PC-3 (cell line): ENCODE measurements around the gene STK16. TPM values are rescaled to one million over a fixed set of nuclear protein-coding genes. Genes with fewer than 3 reads are reported as not detected.

Source experiments
- ATAC-seq: fragments of 200-7000 bp; cut with Tn5 transposase; 2 replicates; pipeline ENCODE4 v1.9.1; 2020; ENCODE audit warnings: mild to moderate bottlenecking, moderate library complexity
- BruUV-seq: library from RNA; stranded (reverse); fragments of 400-500 nt; replicated peaks from 2 replicates; lab custom pipeline; 2021; lab: Mats Ljungman, UMichigan
- CTCF ChIA-PET: fragments of 300-600 bp; sonication (Branson Sonifier 250); formaldehyde crosslinking; loops from one replicate; lab custom pipeline; 2022; ENCODE audit warnings: antibody characterized with exemption; lab: Charles Lee
- POLR2A ChIA-PET: fragments of 300-600 bp; sonication (Branson Sonifier 250); formaldehyde crosslinking; loops from one replicate; lab custom pipeline; 2022; ENCODE audit warnings: antibody characterized with exemption; ENCODE audit not compliant: unreplicated experiment; lab: Charles Lee
- DNase-seq: peaks from one replicate; pipeline ENCODE4 v3.0.0-alpha.2; 2015
- H2AFZ ChIP-seq: fragments of 300-600 bp; sonication (generic); 2 replicates; pipeline ENCODE4 v1.6.0; 2016; ENCODE audit warnings: antibody characterized with exemption, low read length
- H3F3A ChIP-seq: fragments of 300-600 bp; sonication (generic); one replicate; pipeline ENCODE4 v1.6.0; 2017; ENCODE audit warnings: antibody characterized with exemption, low read length, control low read depth, mild to moderate bottlenecking; ENCODE audit not compliant: unreplicated experiment
- H3K27ac ChIP-seq: fragments of 300-600 bp; sonication (generic); 2 replicates; pipeline ENCODE4 v1.5.1; 2016; ENCODE audit warnings: mild to moderate bottlenecking, low read length
- H3K27me3 ChIP-seq: fragments of 300-600 bp; sonication (generic); 2 replicates; pipeline ENCODE4 v1.6.1; 2016; ENCODE audit warnings: low read length, mixed read lengths
- H3K36me3 ChIP-seq: fragments of 300-600 bp; sonication (generic); 2 replicates; pipeline ENCODE4 v1.6.1; 2016; ENCODE audit warnings: low read depth, mixed run types, low read length, mixed read lengths
- H3K4me1 ChIP-seq: fragments of 300-600 bp; sonication (generic); 2 replicates; pipeline ENCODE4 v1.5.1; 2016; ENCODE audit warnings: low read length; ENCODE audit not compliant: insufficient read depth
- H3K4me2 ChIP-seq: fragments of 300-600 bp; sonication (generic); 2 replicates; pipeline ENCODE4 v1.6.0; 2016; ENCODE audit warnings: low read length
- H3K4me3 ChIP-seq: fragments of 300-600 bp; sonication (generic); 2 replicates; pipeline ENCODE4 v1.5.1; 2016; ENCODE audit warnings: mild to moderate bottlenecking, low read length, mixed read lengths
- H3K79me2 ChIP-seq: fragments of 300-600 bp; sonication (generic); 2 replicates; pipeline ENCODE4 v1.6.1; 2017; ENCODE audit warnings: low read length, mixed read lengths
- H3K9ac ChIP-seq: fragments of 300-600 bp; sonication (generic); 2 replicates; pipeline ENCODE4 v1.6.0; 2016; ENCODE audit warnings: mild to moderate bottlenecking, low read length
- H3K9me2 ChIP-seq: fragments of 300-600 bp; sonication (generic); replicated peaks from 2 replicates; pipeline ENCODE4 v1.6.1; 2016; ENCODE audit warnings: mixed run types, low read length, mixed read lengths
- H3K9me3 ChIP-seq: fragments of 300-600 bp; sonication (generic); 2 replicates; pipeline ENCODE4 v1.6.1; 2016; ENCODE audit warnings: low read length, mixed read lengths
- H4K20me1 ChIP-seq: fragments of 300-600 bp; sonication (generic); 2 replicates; pipeline ENCODE4 v1.6.1; 2016; ENCODE audit warnings: low read length, mixed read lengths
- EZH2 ChIP-seq: fragments of 300-600 bp; sonication (generic); IDR thresholded peaks from one replicate; pipeline ENCODE4 v1.6.1; 2017; ENCODE audit warnings: antibody characterized with exemption, mild to moderate bottlenecking, low read length; ENCODE audit not compliant: unreplicated experiment
- EZH2phosphoT487 ChIP-seq: fragments of 300-600 bp; sonication (generic); IDR thresholded peaks from 2 replicates; pipeline ENCODE4 v1.6.1; 2018; ENCODE audit warnings: mild to moderate bottlenecking, antibody characterized with exemption, low read length, borderline replicate concordance
- intact Hi-C: fragments of 100-400 bp; cut with micrococcal nuclease; formaldehyde crosslinking; loops from 2 replicates; pipeline ENCODE4 v1.9.0; 2023
- total RNA-seq: library from RNA; depleted of rRNA; stranded (reverse); fragments of >200 nt; gene quantifications from 2 replicates; pipeline ENCODE4 v1.2.3, GENCODE V29; 2014
- TF ChIP-seq, protein P1 (sequence below): fragments of 300-600 bp; sonication (generic); conservative IDR thresholded peaks from 2 replicates; pipeline ENCODE4 v1.5.1; 2017; ENCODE audit warnings: antibody characterized with exemption, low read depth, mild to moderate bottlenecking, low read length

STK16 gene
- total RNA-seq, 1 experiment from 2014 or later, result 16.3 TPM

DNA sequence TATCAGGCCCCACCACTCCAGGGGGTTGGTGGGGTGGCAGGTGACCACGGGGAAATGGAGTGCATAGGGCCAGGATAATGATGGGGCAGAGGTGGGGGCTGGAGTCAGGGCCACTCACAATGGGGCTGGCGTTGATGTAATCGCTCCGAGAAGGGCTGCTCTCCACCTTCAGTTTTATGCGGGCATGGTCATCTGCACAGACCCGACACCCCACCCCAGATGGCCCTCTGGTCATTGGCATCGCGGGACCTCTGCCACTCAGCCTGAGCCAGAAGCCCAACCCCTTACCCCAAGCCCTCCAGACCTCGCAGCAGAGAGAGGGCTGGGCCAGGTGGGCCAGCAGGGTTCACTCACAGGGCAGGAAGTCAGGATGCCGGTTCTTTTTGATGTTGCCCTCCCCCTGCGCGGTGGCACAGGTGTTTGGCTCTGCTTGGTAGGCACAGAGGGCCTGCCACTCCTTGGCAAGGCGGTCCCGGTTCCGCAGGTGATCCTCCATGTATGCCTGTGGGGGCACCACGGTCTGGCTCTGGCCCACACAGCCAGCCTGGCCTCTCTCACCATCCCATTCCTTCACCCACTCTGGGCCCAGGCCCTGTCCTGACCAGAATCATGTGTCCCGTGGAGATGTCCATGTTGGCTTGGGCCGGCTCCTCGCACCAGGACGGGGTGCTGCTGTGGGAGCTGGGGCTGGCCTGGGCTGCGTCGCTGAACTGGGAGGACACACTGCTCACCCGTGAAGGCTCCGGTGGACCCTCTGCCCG lies 51.5 kb downstream of the STK16 start:
- H2AFZ ChIP-seq, result no peak overlapping the region
- H3K9ac ChIP-seq, result no peak overlapping the region
- no peak overlapping the region for H3K4me3 ChIP-seq
- no peaks in the 10 kb centered on the region for H4K20me1 ChIP-seq
- ATAC-seq (no peak), DNase-seq (no peak)
- TF ChIP-seq EZH2 (no peak), EZH2phosphoT487 (no peak)
- TF ChIP-seq, protein P1, sequence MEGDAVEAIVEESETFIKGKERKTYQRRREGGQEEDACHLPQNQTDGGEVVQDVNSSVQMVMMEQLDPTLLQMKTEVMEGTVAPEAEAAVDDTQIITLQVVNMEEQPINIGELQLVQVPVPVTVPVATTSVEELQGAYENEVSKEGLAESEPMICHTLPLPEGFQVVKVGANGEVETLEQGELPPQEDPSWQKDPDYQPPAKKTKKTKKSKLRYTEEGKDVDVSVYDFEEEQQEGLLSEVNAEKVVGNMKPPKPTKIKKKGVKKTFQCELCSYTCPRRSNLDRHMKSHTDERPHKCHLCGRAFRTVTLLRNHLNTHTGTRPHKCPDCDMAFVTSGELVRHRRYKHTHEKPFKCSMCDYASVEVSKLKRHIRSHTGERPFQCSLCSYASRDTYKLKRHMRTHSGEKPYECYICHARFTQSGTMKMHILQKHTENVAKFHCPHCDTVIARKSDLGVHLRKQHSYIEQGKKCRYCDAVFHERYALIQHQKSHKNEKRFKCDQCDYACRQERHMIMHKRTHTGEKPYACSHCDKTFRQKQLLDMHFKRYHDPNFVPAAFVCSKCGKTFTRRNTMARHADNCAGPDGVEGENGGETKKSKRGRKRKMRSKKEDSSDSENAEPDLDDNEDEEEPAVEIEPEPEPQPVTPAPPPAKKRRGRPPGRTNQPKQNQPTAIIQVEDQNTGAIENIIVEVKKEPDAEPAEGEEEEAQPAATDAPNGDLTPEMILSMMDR, result no peak
- H3K4me2 ChIP-seq, result no peak overlapping the region
- no peaks in the 10 kb centered on the region for H3F3A ChIP-seq
- H3K9me2 ChIP-seq, result no peaks in the 10 kb centered on the region
- ChIA-PET POLR2A (no interaction called here), CTCF (no interaction called here)
- no peak overlapping the region for H3K27ac ChIP-seq
- no peaks in the 10 kb centered on the region for H3K36me3 ChIP-seq
- intact Hi-C loops, result loop anchor here (5.0 kb wide), 1 partner anchor 120 kb away; the partner anchor contains the start of genes CNPPD1 and RETREG2
- no peaks in the 10 kb centered on the region for H3K9me3 ChIP-seq
- no TSS peak for BruUV-seq
- H3K27me3 ChIP-seq, result peaks cover 14% of the 10 kb centered on the region
- H3K4me1 ChIP-seq, result peaks cover 15% of the 10 kb centered on the region
- no peaks in the 10 kb centered on the region for H3K79me2 ChIP-seq

DNA sequence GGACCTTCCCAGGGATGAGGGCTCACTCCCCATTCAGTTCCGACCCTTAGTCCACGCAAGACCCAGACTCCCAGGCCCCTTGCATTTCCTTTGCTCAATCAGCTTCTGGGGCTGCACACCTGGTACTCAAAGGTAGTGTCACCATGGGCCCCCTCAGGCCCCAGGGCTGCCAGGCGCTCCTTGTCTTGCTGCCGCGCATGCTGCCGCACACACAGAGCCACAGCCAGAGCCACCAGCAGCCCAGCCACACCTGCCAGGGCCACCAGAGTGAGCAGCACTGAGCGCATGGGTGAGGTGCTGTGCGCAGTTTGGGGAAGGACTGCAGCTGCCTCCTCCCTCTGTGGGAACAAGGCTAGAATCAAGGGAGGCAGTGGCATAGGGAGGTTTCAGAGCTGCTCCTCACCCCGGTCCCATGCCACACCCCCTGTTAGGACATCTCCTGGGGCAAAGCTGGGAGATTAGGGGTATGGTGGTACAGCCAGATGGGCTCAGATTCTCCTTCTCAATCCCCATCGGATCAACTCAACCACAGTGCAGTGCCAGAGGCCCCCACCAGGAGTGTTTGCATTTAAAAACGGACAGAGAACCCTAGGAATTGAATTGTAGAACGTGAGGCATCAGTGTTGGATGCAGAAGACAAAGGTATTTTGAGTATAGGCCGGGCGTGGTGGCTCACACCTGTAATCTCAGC lies 52.6 kb downstream of the STK16 start:
- no peaks in the 10 kb centered on the region for H3F3A ChIP-seq
- no peaks in the 10 kb centered on the region for H3K79me2 ChIP-seq
- ChIA-PET POLR2A (no interaction called here), CTCF (no interaction called here)
- no peaks in the 10 kb centered on the region for H3K36me3 ChIP-seq
- no peak overlapping the region for H3K9ac ChIP-seq
- H3K9me2 ChIP-seq, result no peaks in the 10 kb centered on the region
- intact Hi-C loops, result loop anchor here (5.0 kb wide), 1 partner anchor 121 kb away; the partner anchor contains the start of genes CNPPD1 and RETREG2
- no peak for TF ChIP-seq EZH2phosphoT487
- TF ChIP-seq EZH2, result no peak
- TF ChIP-seq, protein P1, result no peak
- H3K9me3 ChIP-seq, result no peaks in the 10 kb centered on the region
- H3K4me3 ChIP-seq, result no peak overlapping the region
- no TSS peak for BruUV-seq
- ATAC-seq (no peak), DNase-seq (no peak)
- H3K27ac ChIP-seq, result no peak overlapping the region
- no peaks in the 10 kb centered on the region for H4K20me1 ChIP-seq
- H2AFZ ChIP-seq, result no peak overlapping the region
- H3K4me1 ChIP-seq, result peaks cover 15% of the 10 kb centered on the region
- peaks cover 25% of the 10 kb centered on the region for H3K27me3 ChIP-seq
- H3K4me2 ChIP-seq, result no peak overlapping the region
